NCI-H146 treated with DMSO at 0.1 percent for 48 hours (cell line): Measurements from ENCODE around the gene NHS.
"Not testable (repeated sequence)": the region's sequence is repeated elsewhere in the genome, so short reads cannot be mapped to it uniquely, and the experiment has no call there.

ENCODE experiments used
- DNase-seq: peaks from one replicate; lab custom pipeline; 2025; ENCODE audit not compliant: unreplicated experiment; lab: John Stamatoyannopoulos, UW

The NHS gene

DNA sequence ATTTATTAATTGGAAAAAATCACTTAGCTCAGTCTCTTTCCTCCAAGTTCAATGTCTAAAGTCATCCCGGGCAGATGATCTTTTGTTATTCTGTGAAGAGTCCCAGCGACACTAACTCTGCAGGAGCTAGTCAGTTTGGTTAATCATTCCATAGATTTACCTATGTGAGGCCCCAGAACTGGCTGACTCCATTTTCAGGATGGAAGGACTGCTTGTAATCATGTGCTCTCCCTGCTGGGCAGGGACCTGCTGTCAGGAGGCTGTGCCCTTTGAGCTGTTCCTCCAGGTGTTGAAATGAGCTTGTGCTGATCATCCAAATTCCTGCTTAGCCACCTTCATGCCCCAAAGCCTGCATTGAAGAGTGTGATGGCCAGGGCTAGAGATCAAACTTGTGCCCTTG lies 169.8 kb downstream of the NHS start:
- DNase-seq = no peak

DNA sequence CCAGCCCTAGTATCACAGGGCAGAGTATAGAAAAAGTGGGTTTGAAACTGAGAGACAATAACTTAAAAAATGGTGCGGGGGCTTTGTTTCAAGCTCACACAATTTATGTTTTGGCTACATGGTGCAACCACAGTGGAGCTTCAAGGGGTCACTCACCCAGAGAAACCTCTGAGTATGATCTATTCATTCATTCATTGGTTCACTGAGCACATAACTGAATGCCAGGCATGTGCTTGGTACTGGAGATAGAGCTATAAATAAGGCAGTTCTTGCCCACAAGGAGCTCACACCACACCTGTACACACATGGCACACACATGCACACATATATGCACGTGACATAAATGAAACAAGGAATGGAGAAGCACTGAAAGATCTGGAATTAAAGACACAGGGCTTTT lies 171.4 kb downstream of the NHS start:
- DNase-seq = no peak

DNA sequence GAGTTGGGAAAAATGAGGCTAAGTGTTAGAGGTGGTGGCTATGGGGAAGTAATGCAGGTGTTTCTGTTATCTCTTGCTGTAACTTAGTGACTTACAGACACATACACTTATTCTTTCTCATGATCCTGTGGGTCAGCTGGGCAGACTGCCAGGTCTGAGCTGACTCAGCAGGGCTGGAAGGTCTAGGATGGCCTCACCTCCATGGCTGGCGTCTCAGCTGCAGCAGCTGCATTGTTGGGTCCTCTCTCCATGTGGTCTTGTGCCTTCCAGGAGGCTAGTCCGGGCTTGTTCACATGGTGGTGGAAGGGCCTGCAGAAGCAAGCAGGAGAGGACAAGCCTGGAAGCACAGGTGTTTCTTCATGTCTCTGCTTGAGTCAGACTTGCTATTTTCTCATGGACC lies 172.7 kb downstream of the NHS start:
- DNase-seq = peak; percentile 56

DNA sequence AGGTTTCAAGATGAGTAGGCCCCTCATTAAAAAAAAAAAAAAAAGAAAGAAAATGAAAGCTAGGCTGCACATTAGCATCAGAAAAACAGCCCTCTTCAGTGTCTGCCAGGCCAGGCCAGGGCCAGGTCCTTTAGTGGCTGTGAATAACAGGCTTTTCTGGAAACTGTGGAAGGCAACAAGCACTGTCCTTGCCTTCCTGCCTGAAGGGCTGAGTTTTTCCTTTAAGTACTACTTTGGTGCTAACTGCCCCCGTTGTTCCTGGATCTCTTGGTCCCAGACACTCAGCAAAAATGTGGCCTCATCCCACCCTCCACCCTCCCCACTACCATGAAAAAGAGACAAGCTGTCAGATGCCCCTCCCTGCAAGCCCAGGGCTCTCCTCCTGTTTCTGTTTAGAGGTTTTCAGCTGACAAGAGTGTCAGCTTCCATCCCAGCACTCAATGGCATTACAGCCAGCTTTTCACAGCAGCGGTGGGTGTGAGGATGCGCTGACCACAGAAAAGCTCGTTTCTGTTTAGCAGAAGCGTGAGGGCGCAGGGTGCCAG lies 174.2 kb downstream of the NHS start:
- DNase-seq = no peak

DNA sequence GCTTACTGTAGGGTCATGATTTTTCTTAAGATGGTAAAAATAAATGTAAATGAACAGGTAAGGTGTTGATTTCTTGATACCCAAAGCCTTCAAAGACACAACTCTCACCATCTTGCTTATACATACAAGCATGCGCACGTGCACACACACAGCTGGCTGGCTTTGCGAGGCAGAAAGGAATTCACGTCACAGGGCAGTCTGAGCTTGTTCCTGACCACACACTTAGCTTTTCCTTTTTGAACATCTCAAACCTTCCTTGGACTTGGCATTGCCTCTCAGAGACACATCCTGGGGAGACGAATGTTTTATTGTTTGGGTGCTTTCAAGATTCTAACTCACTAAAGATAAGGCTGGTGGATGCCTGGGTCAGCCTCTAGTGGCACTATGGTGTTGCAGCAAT lies 175.0 kb downstream of the NHS start:
- DNase-seq = no peak

DNA sequence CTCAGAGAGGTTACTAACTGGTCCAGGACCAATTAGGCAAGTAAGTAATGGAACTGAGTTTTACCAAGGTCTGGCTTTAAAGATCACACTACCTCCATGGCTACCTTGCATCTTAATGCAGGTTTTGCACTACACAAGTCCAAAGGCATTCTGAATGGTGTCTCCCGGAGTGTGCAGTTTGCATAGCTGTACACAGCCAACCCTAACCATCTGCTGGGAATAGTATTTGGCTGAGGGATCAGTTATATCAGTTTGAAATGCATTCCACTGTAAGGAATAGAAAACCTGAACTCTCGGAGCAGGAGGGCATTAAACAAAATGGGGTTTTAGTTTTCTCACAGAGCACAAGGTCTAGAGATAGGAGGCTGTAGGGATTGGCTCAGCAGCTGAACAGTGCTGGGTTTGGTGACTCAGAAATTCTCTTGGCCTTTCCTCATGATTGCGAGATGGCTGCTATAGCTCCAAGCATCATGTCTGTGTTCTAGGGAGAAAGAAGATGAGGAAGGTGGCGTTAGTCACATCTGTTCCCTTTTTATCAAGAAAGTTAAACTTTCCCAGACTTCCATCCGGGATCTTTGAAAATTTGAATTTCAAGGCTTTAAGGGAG lies 177.1 kb downstream of the NHS start:
- no peak for DNase-seq

DNA sequence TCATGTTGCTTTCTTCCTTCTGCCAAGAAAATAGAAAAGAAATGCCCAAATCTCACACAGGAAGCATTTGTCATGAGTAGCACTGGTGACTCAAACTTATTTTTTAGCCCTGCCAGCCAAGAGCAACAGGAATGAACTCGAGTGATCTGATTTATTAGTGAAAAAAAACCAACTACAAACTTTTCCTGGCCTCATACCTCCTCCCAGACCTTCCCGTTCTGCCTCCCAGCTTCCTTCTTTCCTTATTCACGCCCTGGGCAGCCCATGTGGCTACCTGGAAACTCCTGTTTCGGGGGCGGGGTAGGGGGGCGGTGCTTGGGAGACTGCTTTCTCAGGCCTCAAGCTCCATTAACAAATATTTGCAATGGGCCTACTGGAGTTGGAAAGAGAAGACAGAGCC lies 178.5 kb downstream of the NHS start:
- no peak for DNase-seq

DNA sequence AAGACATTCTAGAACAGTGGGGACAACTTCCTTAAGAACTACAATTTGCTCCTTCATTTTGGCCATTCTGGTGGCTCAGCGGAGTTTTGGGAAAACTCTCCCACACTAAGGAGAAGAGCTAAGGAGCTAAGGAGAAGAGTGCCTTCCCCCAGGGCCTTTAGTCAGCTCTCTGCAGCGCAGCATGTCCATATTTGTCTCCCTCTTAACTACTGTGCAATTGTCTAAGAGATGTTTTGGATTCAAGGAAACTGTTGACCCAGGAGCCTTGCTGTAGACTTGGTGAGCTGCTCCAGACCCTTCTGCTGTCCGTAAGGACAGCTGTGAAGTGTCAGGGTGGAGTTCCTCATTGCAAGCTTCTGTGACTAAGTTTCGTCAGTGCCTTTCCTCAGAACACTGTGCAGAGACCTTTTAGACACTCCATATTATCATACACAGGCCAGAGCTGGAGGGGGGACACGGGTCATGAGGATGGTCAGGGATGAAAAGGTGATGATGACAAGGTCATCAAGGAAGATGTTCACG lies 179.0 kb downstream of the NHS start:
- DNase-seq = no peak

DNA sequence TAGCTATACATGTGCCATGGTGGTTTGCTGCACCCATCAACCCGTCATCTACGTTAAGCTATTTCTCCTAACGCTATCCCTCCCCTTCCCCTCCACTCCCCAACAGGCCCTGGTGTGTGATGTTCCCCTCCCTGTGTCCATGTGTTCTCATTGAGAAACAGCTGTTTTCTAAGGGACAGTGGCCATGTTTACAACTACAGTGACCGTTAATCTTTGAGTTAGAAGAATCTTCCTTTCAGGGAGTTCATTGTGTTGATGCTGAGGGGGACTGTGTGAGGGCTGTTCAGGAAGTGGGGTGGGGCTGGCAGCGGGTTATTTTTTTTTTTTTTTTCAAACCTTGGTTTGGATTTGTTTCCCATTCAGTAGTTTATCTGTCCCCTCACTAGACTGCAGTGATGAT lies 179.9 kb downstream of the NHS start:
- DNase-seq = no peak

DNA sequence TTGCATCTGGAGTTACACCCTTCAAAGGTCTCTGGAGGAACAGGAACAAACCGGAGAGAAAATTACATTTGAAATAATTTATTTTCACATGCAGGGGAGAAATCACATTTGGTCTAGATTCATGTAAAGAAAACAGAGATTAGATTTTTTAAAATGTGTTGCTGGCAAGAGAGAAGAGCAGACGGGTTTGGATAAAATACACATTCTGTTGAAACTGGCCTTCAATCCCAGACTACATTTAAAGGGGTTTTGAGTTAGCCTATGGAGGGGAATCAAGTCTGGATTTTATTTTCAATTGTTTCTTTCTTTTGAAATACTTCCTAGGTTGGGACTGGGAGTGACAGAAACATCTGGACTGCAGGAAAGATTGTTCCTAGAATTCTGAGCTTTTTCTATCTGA lies 180.8 kb downstream of the NHS start:
- DNase-seq = no peak

DNA sequence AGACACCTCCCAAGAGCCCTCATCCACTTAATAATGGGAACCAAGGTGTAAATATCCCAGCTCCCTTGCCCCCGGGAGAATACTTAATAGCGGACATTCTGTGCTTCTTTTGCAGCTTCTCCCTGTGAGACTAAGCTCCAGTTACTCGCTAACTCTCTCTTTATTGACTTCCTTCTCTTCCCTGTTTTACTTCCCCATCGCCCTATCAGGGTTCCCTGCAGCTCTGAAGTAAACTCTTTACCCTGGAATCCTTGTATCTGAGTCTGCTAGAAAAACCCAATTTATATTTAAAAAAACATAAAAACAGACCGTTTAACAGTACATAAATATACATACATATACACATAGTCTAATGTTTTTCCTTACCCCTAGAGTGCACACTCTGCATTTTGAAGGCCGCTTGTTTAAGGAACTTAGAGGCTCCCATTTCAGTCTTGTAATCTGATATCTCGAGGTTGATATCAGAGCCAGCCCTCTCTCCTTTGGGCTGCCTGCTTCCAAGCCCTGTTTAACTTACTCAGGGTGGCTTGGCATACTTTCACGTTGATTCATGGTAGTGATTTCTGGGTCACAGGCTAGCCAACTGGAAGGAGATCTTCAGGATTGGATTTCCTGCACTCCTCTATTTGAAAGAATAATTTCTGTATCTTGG lies 184.9 kb downstream of the NHS start:
- no peak for DNase-seq

DNA sequence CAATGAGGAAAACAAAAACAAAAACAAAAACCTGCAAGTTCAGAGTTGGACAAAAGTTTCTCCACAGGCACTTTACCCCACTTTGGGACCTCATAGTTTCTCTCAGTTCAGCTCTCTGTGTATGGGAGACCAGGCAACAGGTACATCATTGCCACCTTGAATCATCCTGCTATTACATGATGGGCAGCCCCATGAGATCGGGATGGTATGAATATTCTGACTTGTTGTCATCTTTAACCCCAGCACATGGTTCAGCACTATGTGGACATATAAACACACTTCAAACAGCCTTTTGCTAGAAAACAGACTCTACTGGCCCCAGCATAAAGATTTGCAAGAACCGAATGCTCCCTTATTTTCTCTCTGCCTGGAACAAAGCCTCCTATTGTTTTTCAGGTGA lies 185.4 kb downstream of the NHS start:
- no peak for DNase-seq

DNA sequence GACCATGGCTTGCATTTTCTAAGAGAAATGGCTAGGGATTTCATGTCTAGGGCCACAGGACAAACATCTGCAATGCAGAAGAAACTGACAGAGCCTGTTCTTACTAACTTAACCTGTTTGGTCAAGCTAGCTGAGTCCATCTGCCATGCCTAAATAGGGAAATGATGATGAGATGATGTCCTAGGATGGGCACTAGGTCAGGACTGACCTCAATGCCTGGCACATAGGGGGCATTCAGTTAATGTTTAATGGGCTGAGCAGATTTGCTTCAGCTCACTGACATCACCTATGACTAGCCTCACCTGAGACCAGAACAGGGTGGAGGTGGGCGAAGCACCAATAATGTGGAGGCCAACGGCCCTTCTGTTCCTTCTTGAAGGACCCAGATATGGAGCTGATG lies 188.1 kb downstream of the NHS start:
- no peak for DNase-seq

DNA sequence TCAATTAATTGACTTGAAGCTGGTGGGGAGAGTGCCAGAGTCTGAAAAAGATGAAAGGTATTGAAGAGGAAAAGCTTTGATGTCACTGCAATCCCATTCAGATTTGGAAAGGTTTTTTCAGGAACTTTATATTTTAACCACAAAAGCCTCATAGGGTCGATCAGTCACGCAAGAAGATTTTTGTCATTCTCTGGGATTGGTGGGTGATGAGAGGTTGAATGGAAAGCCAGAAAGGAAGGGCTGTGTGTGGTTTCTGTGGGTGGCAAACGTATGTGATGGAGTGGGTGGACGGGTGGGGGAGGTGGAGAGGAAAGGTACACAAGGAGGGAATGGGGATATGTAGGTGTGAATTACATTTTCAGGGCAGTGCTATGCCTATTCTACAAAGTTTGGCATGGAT lies 188.5 kb downstream of the NHS start:
- no peak for DNase-seq

DNA sequence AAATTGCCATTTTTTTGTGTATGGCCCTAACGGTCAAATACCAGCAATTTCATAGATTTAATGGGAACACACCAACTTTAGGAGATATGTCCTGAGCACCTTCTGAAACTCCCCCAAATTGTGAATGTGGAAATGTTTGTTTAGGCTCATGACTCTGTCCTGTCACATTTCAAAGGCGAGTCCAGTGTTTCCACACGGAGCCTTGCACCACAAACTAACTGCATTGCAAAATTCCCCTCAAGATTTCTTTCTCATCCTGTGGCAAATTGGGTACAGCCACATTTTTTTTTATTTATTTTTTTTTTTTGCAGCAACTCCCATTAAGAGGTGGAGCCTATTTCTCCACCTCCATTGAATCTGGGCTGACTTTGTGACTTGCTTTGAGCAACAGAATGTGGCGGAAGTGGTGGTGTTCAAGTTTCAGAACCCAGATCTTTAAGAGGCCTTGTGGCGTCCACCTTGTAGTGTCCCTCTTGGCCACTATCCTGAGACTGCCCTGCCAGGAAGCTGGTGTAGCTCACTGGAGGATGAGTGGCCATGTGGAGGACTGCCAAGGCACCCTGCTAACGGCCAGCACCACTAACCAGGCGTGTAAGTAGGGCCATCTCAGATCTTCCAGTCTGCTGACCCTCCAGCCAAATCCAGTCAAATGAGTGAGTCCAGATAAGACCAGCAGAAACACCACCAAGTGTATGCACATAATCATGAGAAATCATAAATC lies 189.8 kb downstream of the NHS start:
- no peak for DNase-seq

DNA sequence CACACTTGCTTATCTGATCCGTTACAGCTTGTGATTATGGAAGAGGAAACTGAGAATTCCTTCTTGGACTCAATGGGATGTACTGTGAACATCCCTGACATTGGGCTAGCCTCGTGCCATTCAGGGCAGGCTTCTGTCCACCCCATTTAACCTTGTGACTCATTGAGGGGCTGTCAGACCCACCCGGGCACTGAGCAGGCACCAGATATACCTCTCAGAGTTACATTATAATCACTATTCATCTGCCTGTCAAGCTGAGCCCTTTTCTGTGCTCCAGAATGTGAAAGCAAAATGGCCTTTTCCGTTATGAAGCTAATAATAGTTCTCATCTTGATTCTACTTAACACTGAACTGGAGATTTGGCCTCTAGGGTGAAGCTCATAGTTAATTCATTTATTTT lies 191.7 kb downstream of the NHS start:
- no peak for DNase-seq

DNA sequence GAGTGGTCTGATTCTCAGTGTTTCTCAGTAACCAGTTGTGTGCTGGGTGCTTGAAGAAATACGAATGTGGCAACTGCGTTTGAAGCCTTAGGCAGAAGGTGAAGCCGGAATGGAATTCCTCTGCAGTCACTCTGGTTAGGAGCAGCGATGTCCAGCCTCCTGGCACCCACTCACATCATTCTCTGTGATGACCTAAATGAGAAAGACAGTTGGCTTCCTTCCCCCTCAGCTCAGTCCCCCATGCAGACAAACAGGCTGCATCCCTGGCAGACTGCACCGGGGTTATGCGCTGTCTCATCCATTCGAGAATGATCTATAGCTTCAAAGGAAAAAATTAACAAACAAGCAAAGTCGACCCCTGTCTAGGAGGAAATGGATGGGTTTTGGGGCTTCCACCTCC lies 192.2 kb downstream of the NHS start:
- no peak for DNase-seq

DNA sequence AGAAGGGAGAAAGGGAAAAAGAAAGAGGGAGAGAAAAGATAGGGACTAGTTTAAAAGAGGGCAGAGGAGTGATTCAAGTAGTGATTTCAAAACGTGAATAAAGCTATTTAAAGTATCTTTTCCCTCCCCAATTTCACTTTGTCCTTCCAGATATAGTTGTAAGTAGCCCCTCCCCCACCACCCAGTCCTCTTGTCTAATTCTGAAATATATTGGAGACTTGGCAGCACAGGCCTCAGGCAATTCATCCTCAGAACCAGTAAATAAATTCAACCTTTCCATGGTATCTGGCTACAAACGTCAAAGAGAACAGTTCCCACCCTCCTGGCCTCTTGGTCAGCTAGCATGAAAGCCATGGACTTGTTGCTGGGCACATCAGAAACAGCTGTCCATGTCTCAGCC lies 192.8 kb downstream of the NHS start:
- DNase-seq = no peak

DNA sequence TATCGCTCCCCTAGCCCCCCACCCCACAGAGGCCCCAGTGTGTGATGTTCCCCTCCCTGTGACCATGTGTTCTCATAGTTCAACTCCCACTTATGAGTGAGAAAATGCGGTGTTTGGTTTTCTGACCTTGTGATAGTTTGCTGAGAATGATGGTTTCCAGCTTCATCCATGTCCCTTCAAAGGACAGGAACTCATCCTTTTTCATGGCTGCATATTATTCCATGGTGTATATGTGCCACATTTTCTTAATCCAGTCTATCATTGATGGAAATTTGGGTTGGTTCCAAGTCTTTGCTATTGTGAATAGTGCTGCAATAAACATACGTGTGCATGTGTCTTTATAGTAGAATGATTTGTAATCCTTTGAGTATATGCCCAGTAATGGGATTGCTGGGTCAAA lies 193.8 kb downstream of the NHS start:
- DNase-seq = not testable (repeated sequence)

DNA sequence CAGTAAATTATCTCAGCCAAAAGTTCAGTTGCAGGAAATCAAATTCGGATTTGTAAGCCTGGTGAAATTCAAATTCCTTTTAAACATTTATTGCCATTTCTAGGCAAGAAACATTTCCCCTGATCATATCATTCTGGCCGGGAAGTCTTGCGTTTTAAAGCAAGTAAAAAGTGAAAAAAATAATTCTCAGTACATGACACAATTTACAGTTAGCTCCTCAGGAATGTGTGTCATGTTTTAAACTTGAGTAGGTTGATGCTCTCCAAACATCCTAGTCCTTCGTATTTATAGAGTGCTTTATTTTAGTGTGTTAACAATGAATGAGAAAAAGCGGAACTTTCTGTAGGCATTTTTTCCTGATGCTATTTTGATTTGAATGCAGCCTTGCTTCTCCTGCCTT lies 204.0 kb downstream of the NHS start:
- DNase-seq = no peak

DNA sequence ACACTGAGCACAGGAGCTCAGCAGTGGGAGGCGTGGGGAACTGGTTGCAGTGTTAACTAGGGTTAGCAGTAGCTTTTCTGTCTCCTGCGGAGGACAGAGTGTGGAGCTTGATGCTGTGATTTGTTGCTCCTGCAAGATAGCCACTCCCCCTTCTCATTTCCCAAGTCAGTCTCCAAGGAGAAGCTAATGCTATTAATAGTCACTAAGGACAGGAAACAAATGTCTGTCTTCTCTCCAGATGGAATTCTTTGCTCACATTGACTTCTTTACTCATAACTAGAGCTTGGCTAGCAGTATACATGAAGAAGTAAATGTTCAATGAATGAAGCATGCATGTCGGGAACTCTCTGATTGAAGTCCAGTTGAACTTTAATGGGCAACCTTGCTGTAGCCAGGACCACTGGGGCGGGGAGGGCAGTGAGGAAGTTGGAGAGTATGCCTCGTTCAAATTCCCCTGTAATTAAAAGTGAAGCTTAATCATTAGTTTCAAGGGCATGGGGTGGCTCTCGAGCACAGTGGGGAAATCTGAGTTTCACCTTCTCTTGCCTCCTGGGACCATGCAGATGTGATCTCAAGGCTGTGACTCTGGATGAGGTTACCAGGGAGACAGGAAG lies 205.6 kb downstream of the NHS start:
- no peak for DNase-seq

DNA sequence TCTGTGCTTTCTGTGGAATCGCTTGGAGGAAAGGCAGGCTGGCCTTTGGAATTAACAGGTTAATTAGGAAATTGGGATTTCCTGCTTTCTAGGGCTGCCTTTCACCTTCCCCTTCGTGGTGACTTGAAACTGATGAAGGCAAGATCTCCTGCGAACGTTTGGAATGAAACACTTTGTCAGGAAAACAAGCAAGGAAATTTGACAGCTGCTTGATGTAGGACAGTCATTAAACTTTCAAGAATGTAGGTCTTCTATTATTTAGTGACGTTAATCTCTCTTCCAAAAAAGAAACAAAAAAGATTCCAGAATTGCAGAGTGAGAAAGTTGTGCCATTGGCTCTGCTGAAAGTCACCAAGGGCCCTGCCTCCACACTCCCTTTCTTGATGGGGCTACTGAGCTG lies 206.6 kb downstream of the NHS start:
- DNase-seq = no peak
